ENCODE results near the gene PEAK1.

DNA sequence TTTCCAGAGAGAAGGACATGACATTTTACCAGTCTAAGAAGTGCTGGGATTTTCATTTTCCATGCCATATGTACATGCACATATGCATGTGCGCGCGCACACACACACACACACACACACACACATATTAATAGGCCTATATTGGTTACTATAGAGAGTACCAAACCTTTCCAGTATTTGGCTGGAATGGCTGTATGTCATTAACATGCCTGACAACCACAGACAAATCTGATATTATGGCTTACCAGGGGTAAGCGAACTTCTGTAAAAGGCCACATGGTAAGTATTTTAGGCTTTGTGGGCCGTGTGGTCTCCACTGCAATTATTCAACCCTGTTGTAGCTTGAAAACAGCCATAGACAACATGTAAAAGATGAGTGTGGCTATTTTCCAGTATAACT is 251.8 kb downstream of the PEAK1 start:
- TF ChIP-seq, protein P1, sequence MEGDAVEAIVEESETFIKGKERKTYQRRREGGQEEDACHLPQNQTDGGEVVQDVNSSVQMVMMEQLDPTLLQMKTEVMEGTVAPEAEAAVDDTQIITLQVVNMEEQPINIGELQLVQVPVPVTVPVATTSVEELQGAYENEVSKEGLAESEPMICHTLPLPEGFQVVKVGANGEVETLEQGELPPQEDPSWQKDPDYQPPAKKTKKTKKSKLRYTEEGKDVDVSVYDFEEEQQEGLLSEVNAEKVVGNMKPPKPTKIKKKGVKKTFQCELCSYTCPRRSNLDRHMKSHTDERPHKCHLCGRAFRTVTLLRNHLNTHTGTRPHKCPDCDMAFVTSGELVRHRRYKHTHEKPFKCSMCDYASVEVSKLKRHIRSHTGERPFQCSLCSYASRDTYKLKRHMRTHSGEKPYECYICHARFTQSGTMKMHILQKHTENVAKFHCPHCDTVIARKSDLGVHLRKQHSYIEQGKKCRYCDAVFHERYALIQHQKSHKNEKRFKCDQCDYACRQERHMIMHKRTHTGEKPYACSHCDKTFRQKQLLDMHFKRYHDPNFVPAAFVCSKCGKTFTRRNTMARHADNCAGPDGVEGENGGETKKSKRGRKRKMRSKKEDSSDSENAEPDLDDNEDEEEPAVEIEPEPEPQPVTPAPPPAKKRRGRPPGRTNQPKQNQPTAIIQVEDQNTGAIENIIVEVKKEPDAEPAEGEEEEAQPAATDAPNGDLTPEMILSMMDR (conservative IDR thresholded peaks at IDR 0.05; ENCODE audit: low read depth, low read length), result no peak
- TF ChIP-seq EZH2phosphoT487 (IDR thresholded peaks at IDR 0.05; ENCODE audit: borderline replicate concordance, low read length) (no peak), EZH2 (IDR thresholded peaks at IDR 0.05; ENCODE audit: low read length, unreplicated experiment) (no peak)

Measured in PC-3 (cell line).